ENCODE data around the gene NPR2. TPM values are rescaled to one million over a fixed set of nuclear protein-coding genes. Genes with fewer than 3 reads are reported as not detected.

NPR2 gene
- polyA plus RNA-seq, 1 of the 3 experiments (the other 2 are of a cell fraction), result 13.5 TPM

GRCh38 chr9:35836595-35836994 is 45.2 kb downstream of the NPR2 start:
- Histone ChIP-seq H3K9me2 (no peaks in the 10 kb centered on the region), H3K9ac (no peak overlapping the region), H3K4me2 (no peak overlapping the region), H4K20me1 (ENCODE audit: insufficient read depth) (no peaks in the 10 kb centered on the region), H3K4me1 (ENCODE audit: control insufficient read depth in 1 of 2, insufficient read depth in 2 of 2, low read depth in 1 of 2, low read length in 1 of 2) (peaks cover 0 to 4% of the 10 kb centered on the region in 2 experiments; a peak in 1 of 4 replicates), H3K79me2 (ENCODE audit: insufficient read depth) (no peaks in the 10 kb centered on the region), H3K9me3 (no peaks in the 10 kb centered on the region), H3F3A (replicated peaks; ENCODE audit: insufficient read depth) (no peaks in the 10 kb centered on the region), H3K27ac (ENCODE audit: low read depth in 2 of 2, low read length in 1 of 2) (no peak overlapping the region), H3K36me3 (replicated peaks in 1 of 2; ENCODE audit: control insufficient read depth in 1 of 2, insufficient read depth in 2 of 2, low read length in 1 of 2) (no peaks in the 10 kb centered on the region), H2AFZ (ENCODE audit: low read depth) (no peak overlapping the region), H3K4me3 (ENCODE audit: low read depth in 2 of 2, low read length in 1 of 2) (no peak overlapping the region), H3K27me3 (ENCODE audit: insufficient read depth) (no peaks in the 10 kb centered on the region)
- POLR2A ChIA-PET, result no interaction called here
- CTCF ChIA-PET, result interaction anchor here (1.0 to 2.6 kb wide), 4 partner anchors 11 to 46 kb away, joined by 4 to 21 read pairs (median 6); partner anchors contain the start of gene HINT2
- no peak for TF ChIP-seq ELF1 (IDR thresholded peaks at IDR 0.05)
- TF ChIP-seq MEF2A (IDR thresholded peaks at IDR 0.05; ENCODE audit: borderline replicate concordance, low read depth), result no peak
- TF ChIP-seq FOXM1 (IDR thresholded peaks at IDR 0.05; ENCODE audit: low read depth), result no peak
- no peak for TF ChIP-seq FOSL2 (IDR thresholded peaks at IDR 0.05; ENCODE audit: borderline replicate concordance, low read depth)
- TF ChIP-seq GABPA (IDR thresholded peaks at IDR 0.05; ENCODE audit: low read depth), result no peak
- no peak for TF ChIP-seq CHD2 (IDR thresholded peaks at IDR 0.05; ENCODE audit: low read length, partially characterized antibody)
- TF ChIP-seq TCF12 (IDR thresholded peaks at IDR 0.05), result no peak
- TF ChIP-seq YY1 (IDR thresholded peaks at IDR 0.05; ENCODE audit: low read depth), result no peak
- TF ChIP-seq REST (IDR thresholded peaks at IDR 0.05; ENCODE audit: low read depth, low read length), result no peak
- TF ChIP-seq GATA2 (CRISPR knock-in tag; IDR thresholded peaks at IDR 0.05), result no peak
- no peak for TF ChIP-seq USF2 (IDR thresholded peaks at IDR 0.05; ENCODE audit: borderline replicate concordance, low read depth, low read length)
- TF ChIP-seq ZBTB33 (IDR thresholded peaks at IDR 0.05; ENCODE audit: borderline replicate concordance, low read depth), result no peak
- no peak for TF ChIP-seq SIN3A (IDR thresholded peaks at IDR 0.05; ENCODE audit: borderline replicate concordance, low read depth, low read length)
- no peak for TF ChIP-seq MXI1 (IDR thresholded peaks at IDR 0.05; ENCODE audit: low read depth, low read length)
- TF ChIP-seq EP300 (IDR thresholded peaks at IDR 0.05; ENCODE audit: borderline replicate concordance in 1 of 2, low read depth in 1 of 2, low read length in 1 of 2), result no peak
- TF ChIP-seq PBX3 (IDR thresholded peaks at IDR 0.05), result no peak
- no peak for TF ChIP-seq MAX (IDR thresholded peaks at IDR 0.05; ENCODE audit: low read depth)
- TF ChIP-seq FOXJ3 (CRISPR knock-in tag; IDR thresholded peaks at IDR 0.05), result no peak
- TF ChIP-seq NRF1 (IDR thresholded peaks at IDR 0.05; ENCODE audit: low read depth, low read length), result no peak
- TF ChIP-seq RXRA (IDR thresholded peaks at IDR 0.05; ENCODE audit: borderline replicate concordance, low read depth), result no peak
- DNase-seq, result no peak
- WGBS (ENCODE audit: low lambda C conversion rate), result 81% methylated on average over 5 of the region's 5 CpGs

Data from SK-N-SH (cell line).